ENCODE measurements around the gene KRT6A.

KRT6A gene

DNA sequence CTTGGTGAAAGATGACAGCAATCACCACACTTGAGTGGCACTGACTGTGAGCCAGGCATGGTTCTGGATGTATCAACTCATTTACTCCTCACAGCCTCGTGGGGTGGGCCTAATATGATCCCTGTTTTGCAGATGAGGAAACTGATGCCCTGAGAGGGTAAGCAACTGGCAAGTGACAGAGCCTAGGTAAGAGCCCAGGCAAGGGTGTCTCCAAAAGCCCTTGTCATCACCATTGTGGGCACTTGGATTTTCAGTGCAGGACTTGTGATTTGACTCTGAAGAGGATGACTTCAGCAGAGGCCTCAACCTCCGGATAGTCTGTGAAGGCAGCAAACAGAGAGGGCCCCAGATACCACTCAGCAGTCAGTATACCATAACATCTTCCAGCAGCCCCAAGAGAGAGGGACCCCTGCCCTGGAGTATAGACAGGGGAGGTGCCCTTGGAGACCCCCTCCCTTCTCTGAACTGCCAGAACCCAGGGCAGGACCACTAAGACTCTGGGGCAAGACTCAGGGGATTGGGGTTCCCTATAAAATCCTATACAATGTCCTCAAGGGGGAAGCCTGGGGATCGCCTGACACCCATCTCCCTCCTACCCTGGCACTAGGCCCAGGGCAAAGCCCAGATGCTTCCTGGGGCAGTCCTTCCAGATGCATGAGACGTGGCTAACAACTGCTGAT, 34.2 kb upstream of the KRT6A start:
- Histone ChIP-seq H3K9me3 (replicated peaks; ENCODE audit: insufficient read depth, low read length) (no peaks in the 10 kb centered on the region), H3K4me1 (ENCODE audit: low read length) (no peaks in the 10 kb centered on the region), H4K20me1 (ENCODE audit: insufficient read depth, low read length) (no peaks in the 10 kb centered on the region), H3K27me3 (replicated peaks; ENCODE audit: insufficient read depth, low read length) (peaks cover 65% of the 10 kb centered on the region), H3K79me2 (ENCODE audit: low read length) (no peaks in the 10 kb centered on the region), H3K4me2 (ENCODE audit: low read depth, low read length) (no peak overlapping the region), H3K36me3 (replicated peaks; ENCODE audit: insufficient read depth, low read length) (no peaks in the 10 kb centered on the region), H3F3A (ENCODE audit: insufficient read depth, low read length) (no peaks in the 10 kb centered on the region), H3K27ac (ENCODE audit: low read length) (no peak overlapping the region), H3K9me2 (replicated peaks; ENCODE audit: insufficient read depth, low read length) (no peaks in the 10 kb centered on the region), H3K4me3 (ENCODE audit: low read length) (no peak overlapping the region), H3K9ac (ENCODE audit: low read length) (no peak overlapping the region), H2AFZ (ENCODE audit: low read length) (no peak overlapping the region)
- DNase-seq = no peak
- TF ChIP-seq EZH2phosphoT487 (IDR thresholded peaks at IDR 0.05; ENCODE audit: low read length) = no peak
- TF ChIP-seq, protein P1, sequence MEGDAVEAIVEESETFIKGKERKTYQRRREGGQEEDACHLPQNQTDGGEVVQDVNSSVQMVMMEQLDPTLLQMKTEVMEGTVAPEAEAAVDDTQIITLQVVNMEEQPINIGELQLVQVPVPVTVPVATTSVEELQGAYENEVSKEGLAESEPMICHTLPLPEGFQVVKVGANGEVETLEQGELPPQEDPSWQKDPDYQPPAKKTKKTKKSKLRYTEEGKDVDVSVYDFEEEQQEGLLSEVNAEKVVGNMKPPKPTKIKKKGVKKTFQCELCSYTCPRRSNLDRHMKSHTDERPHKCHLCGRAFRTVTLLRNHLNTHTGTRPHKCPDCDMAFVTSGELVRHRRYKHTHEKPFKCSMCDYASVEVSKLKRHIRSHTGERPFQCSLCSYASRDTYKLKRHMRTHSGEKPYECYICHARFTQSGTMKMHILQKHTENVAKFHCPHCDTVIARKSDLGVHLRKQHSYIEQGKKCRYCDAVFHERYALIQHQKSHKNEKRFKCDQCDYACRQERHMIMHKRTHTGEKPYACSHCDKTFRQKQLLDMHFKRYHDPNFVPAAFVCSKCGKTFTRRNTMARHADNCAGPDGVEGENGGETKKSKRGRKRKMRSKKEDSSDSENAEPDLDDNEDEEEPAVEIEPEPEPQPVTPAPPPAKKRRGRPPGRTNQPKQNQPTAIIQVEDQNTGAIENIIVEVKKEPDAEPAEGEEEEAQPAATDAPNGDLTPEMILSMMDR (IDR thresholded peaks at IDR 0.05; ENCODE audit: low read length) = no peak
- no peak for TF ChIP-seq EZH2 (optimal IDR thresholded peaks at IDR 0.05; ENCODE audit: low read depth, low read length)

DNA sequence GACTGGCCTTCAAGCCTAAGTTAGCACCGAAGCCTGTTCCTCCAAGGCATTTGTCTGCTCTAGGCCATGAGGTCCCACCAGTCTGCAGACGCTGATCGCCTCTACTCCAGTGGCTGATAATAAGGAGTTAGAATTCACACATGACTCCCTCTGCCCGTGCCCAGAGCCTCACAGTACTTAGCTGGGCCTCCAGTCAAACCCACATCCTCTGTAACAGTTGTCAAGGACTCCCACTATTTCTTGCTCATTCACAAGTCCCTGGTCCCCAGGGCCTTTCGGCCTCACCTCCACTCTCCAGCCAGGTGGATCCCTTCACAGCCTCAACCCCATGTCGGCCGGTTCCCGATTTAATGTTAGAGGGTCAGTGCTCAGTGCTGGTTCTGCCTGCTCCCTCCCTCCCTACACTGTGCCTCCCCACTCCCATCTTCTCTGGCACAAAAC, 33.5 kb upstream of the KRT6A start:
- Histone ChIP-seq H3K27me3 (replicated peaks; ENCODE audit: insufficient read depth, low read length) (peaks cover 65% of the 10 kb centered on the region), H3K4me1 (ENCODE audit: low read length) (no peaks in the 10 kb centered on the region)
- TF ChIP-seq, protein P1 (IDR thresholded peaks at IDR 0.05; ENCODE audit: low read length) = no peak
- no peak for TF ChIP-seq EZH2 (optimal IDR thresholded peaks at IDR 0.05; ENCODE audit: low read depth, low read length)
- no peak for TF ChIP-seq EZH2phosphoT487 (IDR thresholded peaks at IDR 0.05; ENCODE audit: low read length)

DNA sequence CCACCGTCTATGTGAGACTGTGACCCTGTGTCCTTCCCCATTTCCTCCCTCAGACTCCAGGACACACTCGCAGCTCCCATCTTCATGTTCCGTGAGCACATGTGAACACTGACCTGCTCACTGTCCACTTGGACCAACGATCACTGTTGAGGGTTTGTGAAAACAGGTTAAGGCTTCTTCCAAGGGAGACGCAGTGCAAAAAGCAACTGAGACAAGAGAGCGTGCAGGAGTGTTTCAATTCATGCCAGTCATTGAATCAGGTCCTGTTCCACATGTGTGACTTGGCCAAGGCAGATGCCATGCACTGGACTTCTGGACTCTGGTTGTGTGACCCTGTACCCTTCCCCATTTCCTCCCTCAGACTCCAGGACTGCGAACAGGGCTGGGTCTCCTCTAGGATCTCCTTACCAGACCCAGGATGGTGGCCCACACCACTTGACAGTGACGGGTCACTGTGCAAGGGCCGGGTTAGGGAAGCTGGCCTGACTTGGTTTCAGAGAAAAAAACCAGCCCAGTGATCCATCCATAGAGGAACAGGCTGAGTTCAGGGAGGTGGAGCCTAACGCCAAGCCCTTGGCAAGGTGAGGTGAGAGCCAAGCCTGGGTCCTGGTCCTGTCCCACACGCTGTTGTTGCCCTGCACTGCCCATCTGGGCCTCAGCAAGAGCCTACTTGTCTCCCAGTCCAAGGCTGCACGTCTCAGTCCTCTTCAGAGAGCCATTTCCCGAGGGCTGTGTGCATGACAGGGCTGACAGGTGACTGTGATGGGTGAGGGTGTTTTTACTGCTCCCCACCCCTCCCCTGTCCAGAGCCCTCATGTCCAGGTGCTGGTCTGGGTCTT, 32.8 kb upstream of the KRT6A start:
- no peak overlapping the region for H3K9ac ChIP-seq (ENCODE audit: low read length)
- H2AFZ ChIP-seq (ENCODE audit: low read length) = no peak overlapping the region
- no peaks in the 10 kb centered on the region for H3K79me2 ChIP-seq (ENCODE audit: low read length)
- no peaks in the 10 kb centered on the region for H3K9me2 ChIP-seq (replicated peaks; ENCODE audit: insufficient read depth, low read length)
- no peaks in the 10 kb centered on the region for H3K9me3 ChIP-seq (replicated peaks; ENCODE audit: insufficient read depth, low read length)
- no peak for TF ChIP-seq EZH2phosphoT487 (IDR thresholded peaks at IDR 0.05; ENCODE audit: low read length)
- no peak for TF ChIP-seq EZH2 (optimal IDR thresholded peaks at IDR 0.05; ENCODE audit: low read depth, low read length)
- TF ChIP-seq, protein P1 (IDR thresholded peaks at IDR 0.05; ENCODE audit: low read length) = no peak
- no peaks in the 10 kb centered on the region for H3K4me1 ChIP-seq (ENCODE audit: low read length)
- H4K20me1 ChIP-seq (ENCODE audit: insufficient read depth, low read length) = no peaks in the 10 kb centered on the region
- DNase-seq = no peak
- H3K4me2 ChIP-seq (ENCODE audit: low read depth, low read length) = no peak overlapping the region
- no peaks in the 10 kb centered on the region for H3K36me3 ChIP-seq (replicated peaks; ENCODE audit: insufficient read depth, low read length)
- no peak overlapping the region for H3K4me3 ChIP-seq (ENCODE audit: low read length)
- no peaks in the 10 kb centered on the region for H3F3A ChIP-seq (ENCODE audit: insufficient read depth, low read length)
- H3K27me3 ChIP-seq (replicated peaks; ENCODE audit: insufficient read depth, low read length) = peaks cover 65% of the 10 kb centered on the region
- H3K27ac ChIP-seq (ENCODE audit: low read length) = no peak overlapping the region

More for the DNA sequence above, 33.5 kb upstream of the KRT6A start:
- H3K9me2 ChIP-seq (replicated peaks; ENCODE audit: insufficient read depth, low read length) = no peaks in the 10 kb centered on the region
- H3K4me3 ChIP-seq (ENCODE audit: low read length) = no peak overlapping the region
- H3K36me3 ChIP-seq (replicated peaks; ENCODE audit: insufficient read depth, low read length) = no peaks in the 10 kb centered on the region
- no peak overlapping the region for H3K27ac ChIP-seq (ENCODE audit: low read length)
- no peak overlapping the region for H3K9ac ChIP-seq (ENCODE audit: low read length)
- no peaks in the 10 kb centered on the region for H3F3A ChIP-seq (ENCODE audit: insufficient read depth, low read length)
- H3K4me2 ChIP-seq (ENCODE audit: low read depth, low read length) = no peak overlapping the region
- no peaks in the 10 kb centered on the region for H3K9me3 ChIP-seq (replicated peaks; ENCODE audit: insufficient read depth, low read length)
- H3K79me2 ChIP-seq (ENCODE audit: low read length) = no peaks in the 10 kb centered on the region
- no peak overlapping the region for H2AFZ ChIP-seq (ENCODE audit: low read length)
- no peak for DNase-seq
- H4K20me1 ChIP-seq (ENCODE audit: insufficient read depth, low read length) = no peaks in the 10 kb centered on the region

Data from MM.1S (cell line).